Endothelial cell (in vitro differentiated cells): Measurements from ENCODE around the gene POLN. TPM values are rescaled to one million over a fixed set of nuclear protein-coding genes. Genes with fewer than 3 reads are reported as not detected.

Experiments used
- DNase-seq: peaks from one replicate; pipeline ENCODE4 v3.0.0; 2021; ENCODE audit warnings: low spot score
- H3K27ac Mint-ChIP-seq: one replicate; pipeline ENCODE4 v1.8.0; 2021; ENCODE audit warnings: mixed read lengths, inconsistent platforms; ENCODE audit not compliant: unreplicated experiment
- H3K27me3 Mint-ChIP-seq: one replicate; pipeline ENCODE4 v1.8.0; 2021; ENCODE audit warnings: mild to moderate bottlenecking, moderate library complexity, mixed read lengths, inconsistent platforms; ENCODE audit not compliant: unreplicated experiment
- H3K36me3 Mint-ChIP-seq: one replicate; pipeline ENCODE4 v1.8.0; 2021; ENCODE audit warnings: mild to moderate bottlenecking, low read depth, mixed read lengths, inconsistent platforms; ENCODE audit not compliant: unreplicated experiment
- H3K4me1 Mint-ChIP-seq: one replicate; pipeline ENCODE4 v1.8.0; 2021; ENCODE audit warnings: mild to moderate bottlenecking, mixed read lengths, inconsistent platforms; ENCODE audit not compliant: unreplicated experiment
- H3K4me3 Mint-ChIP-seq: one replicate; pipeline ENCODE4 v1.8.0; 2021; ENCODE audit warnings: mild to moderate bottlenecking, mixed read lengths, inconsistent platforms; ENCODE audit not compliant: unreplicated experiment
- H3K9me3 Mint-ChIP-seq: one replicate; pipeline ENCODE4 v1.8.0; 2021; ENCODE audit warnings: mixed read lengths, inconsistent platforms; ENCODE audit not compliant: unreplicated experiment
- total RNA-seq: library from RNA; stranded (reverse); fragmentation: NEBNext Ultra II Directional; extraction: Animal tissue kit (Norgen Biotek cat#: 25700); gene quantifications from one replicate; pipeline ENCODE4 v1.2.1, GENCODE V29; 2021; ENCODE audit not compliant: unreplicated experiment
- TF ChIP-seq, protein P1 (sequence below): fragments of 200-600 bp; sonication (generic); IDR thresholded peaks from one replicate; pipeline ENCODE4 v1.5.0; 2021; ENCODE audit warnings: antibody characterized with exemption; ENCODE audit not compliant: unreplicated experiment

POLN gene
- total RNA-seq, 1 donor from 2014 or later = 2.5 TPM

DNA sequence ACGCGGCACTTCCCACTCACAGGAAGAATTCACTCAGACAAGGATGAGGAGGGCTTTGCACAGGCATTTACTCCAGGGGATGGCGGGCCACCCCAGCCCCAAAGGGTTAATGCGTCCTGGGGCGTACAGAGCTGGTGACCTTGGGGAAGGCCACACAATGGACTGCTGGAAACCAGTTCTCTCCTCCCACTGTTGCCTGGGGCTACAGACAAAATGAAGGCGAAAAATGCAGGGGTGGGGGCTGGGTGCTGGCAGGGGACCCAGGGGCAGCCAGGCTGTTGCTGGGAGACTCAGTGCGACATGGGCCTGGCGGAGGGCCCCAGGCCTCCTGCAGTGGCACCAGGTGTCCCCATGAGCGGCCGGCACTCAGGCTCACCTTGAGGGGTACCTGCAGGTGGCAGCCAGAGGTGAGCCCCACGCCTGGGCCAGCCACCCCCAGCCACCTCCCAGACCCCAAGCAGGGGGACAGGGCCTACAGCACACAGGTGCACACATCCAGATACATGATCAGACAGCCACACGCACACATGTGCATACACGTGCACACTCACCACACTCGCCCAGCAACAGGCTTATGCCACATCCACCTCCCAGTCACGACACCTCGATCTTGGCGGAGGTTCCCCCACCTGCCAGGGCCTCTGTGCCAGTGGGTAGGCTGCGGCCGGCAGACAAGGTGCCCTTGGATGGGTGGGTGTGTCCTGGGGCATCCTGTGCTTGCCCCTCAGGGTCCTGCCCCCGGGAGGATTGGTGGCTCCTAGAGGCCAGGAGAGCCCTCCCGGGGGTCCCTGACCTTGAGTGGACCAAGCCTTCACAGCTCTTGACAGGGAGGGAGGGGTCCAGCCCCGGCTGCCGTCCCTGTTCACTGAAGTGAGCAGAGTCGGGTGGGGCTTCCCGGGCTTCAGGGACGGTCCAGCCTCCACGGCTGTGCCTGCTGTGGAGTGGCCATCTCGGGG, 169.7 kb downstream of the POLN start:
- Mint-ChIP-seq H3K4me3 (no peak overlapping the region), H3K27me3 (peaks cover 8% of the 10 kb centered on the region), H3K9me3 (no peaks in the 10 kb centered on the region), H3K36me3 (no peaks in the 10 kb centered on the region), H3K27ac (no peak overlapping the region), H3K4me1 (no peaks in the 10 kb centered on the region)
- DNase-seq = no peak
- TF ChIP-seq, protein P1, sequence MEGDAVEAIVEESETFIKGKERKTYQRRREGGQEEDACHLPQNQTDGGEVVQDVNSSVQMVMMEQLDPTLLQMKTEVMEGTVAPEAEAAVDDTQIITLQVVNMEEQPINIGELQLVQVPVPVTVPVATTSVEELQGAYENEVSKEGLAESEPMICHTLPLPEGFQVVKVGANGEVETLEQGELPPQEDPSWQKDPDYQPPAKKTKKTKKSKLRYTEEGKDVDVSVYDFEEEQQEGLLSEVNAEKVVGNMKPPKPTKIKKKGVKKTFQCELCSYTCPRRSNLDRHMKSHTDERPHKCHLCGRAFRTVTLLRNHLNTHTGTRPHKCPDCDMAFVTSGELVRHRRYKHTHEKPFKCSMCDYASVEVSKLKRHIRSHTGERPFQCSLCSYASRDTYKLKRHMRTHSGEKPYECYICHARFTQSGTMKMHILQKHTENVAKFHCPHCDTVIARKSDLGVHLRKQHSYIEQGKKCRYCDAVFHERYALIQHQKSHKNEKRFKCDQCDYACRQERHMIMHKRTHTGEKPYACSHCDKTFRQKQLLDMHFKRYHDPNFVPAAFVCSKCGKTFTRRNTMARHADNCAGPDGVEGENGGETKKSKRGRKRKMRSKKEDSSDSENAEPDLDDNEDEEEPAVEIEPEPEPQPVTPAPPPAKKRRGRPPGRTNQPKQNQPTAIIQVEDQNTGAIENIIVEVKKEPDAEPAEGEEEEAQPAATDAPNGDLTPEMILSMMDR = no peak

DNA sequence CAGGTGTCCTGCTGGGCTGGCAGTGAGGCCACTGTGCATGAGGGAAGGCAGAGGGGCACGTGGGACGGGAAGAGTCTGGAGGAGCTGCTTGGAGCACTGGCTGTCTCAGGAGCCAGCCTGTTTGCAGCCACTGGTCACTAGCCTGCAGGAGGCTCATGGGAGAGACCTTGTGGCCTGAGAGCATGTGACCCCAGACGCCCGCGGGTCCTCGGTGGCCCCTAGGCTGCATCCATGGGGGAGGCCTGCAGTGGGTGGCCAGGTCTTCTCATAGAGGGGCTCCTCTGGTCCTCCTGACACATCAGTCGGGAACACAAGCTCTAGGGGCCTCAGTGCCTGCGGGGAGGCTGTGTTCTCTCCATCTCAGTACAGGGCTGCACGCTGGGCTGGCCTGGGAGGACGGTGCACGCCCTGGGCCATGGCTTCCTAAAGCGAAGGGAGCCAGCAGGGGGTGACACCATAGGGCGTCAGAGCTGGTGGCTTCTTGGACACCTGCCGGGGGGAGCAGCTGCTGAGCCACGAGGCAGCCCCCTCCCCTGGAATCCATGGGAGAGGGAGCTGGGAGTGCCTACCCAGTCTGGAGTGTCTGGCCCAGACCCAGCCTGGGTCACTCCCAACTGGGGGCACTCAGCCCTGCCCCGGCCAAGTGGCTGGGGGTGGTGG, 170.5 kb downstream of the POLN start:
- H3K27ac Mint-ChIP-seq = peak overlapping the region; percentile 48
- no peaks in the 10 kb centered on the region for H3K36me3 Mint-ChIP-seq
- H3K4me3 Mint-ChIP-seq = no peak overlapping the region
- peaks cover 8% of the 10 kb centered on the region for H3K27me3 Mint-ChIP-seq
- no peaks in the 10 kb centered on the region for H3K9me3 Mint-ChIP-seq
- no peak for DNase-seq
- no peaks in the 10 kb centered on the region for H3K4me1 Mint-ChIP-seq
- TF ChIP-seq, protein P1 = no peak

DNA sequence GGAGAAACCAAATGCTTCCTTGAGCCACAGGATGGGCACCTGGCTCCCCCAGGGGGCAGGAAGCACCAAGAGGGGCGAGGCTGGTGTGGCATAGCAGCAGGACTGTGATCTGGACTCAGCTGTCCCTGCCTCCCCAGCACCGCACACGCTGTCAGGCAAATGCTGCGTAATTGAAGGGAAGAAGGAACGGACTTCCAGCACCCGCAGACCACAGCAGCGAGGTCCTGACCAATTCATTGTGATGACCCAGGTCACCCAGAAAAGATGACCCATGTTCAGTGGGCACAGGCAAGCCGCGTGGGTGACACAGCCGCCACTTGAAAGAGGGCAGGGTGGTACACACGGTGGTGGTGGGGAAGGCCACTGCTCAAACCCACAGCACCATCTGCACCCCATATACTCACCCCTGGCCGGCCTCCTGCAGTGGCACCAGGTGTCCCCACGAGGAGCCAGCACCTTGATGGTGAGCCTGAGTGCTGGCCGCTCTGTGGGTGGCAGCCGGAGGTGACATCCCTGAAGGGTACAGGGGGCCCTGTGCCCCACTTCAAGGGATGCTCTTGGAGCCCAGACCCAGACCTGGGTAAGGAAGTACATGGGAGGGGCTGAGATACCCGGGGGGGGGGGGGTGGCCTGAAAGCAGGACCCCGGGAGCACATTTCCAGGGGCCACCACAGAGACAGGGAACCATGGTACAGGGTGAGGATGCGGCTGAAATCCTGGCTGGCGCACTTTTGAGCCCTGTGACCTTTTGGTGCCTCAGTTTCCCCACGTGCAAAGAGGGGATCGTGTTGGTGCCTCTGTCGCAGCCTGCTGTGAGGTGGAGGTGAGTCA, 171.3 kb downstream of the POLN start:
- peaks cover 8% of the 10 kb centered on the region for H3K27me3 Mint-ChIP-seq
- no peak for DNase-seq
- H3K4me1 Mint-ChIP-seq = no peaks in the 10 kb centered on the region
- H3K4me3 Mint-ChIP-seq = no peak overlapping the region
- H3K9me3 Mint-ChIP-seq = no peaks in the 10 kb centered on the region
- no peaks in the 10 kb centered on the region for H3K36me3 Mint-ChIP-seq
- peak overlapping the region; percentile 48 for H3K27ac Mint-ChIP-seq
- TF ChIP-seq, protein P1 = no peak

DNA sequence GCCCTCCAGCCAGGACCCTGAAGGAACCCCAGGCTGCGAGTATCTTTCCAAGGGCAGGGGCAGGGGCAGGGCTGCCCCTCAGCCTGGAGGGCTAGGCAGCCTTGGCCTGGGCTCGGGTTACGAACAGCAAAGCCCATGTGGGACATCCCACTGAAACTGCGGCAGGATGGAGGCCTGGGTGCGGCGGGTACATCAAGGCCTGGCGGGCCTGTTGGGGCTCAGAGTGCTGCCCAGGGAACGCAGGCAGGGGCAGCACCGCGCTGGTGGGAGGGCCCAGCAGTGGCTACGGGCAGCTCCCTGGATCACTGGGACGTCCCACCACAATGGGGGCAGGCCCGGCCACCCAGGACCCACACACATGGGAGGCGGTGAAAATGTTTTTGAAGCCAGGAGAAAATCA, 171.9 kb downstream of the POLN start:
- TF ChIP-seq, protein P1 = no peak
- H3K4me3 Mint-ChIP-seq = no peak overlapping the region
- no peaks in the 10 kb centered on the region for H3K9me3 Mint-ChIP-seq
- H3K27me3 Mint-ChIP-seq = peaks cover 8% of the 10 kb centered on the region
- DNase-seq = no peak
- no peaks in the 10 kb centered on the region for H3K36me3 Mint-ChIP-seq
- no peak overlapping the region for H3K27ac Mint-ChIP-seq
- H3K4me1 Mint-ChIP-seq = no peaks in the 10 kb centered on the region
